Measurements from ENCODE around the gene CEACAM18.
A peak's percentile ranks its signal among the peaks of the same experiment; 100 is the strongest.

CEACAM18 gene

GRCh38 chr19:51462276-51462675 lies 16.1 kb upstream of the CEACAM18 start:
- ATAC-seq, result no peak

DNA sequence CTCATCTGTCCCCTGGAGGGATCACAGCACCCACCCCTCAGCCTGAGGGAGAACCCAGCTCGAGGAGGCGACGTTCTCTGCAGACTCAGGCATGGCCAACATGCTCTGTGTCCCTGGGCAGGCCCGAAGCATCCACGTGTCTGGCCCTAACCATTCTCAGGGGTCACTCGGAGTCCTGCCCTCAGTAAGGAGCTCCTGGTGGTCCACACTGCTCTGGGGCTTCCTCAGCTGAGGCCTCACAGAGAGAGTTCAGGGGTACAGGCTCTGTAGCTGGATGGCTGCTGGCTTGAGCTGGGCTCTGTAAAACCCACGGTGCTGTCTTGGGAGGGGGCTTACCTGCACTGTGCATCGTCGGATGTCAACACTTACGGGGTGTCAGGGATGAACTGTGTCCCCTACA lies 15.7 kb upstream of the CEACAM18 start:
- no peak for ATAC-seq

DNA sequence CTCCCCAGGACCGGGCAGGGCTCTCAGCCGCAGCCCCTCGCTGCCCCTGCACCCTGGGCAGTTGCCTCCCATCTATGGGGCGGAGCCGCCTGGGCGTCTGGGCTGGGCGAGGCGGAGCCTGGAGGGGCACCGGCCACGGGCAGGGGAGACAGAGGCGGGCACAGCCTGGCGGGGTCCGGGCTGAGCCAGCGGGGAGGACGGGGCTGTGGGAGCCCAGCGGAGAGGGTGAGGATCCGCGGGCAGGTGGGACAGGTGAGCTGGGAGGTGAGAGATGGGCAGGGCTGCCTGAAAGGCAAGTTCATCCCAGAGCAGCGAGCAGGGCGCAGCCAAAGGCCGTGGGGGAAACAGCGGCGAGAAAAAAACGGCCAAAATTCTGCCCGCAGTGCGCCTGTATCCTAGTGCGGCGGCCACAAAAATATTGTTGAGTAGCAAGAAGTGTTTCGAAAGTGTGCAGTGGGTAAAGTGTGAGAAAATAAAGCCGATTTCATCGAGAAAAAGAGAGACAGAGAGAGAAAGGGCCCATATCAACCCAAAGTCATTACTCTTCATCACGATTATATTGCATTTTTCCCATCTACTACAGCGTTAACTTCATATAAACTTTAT lies 14.3 kb upstream of the CEACAM18 start:
- ATAC-seq, result peak in 1 of 2 donors; percentile 46

DNA sequence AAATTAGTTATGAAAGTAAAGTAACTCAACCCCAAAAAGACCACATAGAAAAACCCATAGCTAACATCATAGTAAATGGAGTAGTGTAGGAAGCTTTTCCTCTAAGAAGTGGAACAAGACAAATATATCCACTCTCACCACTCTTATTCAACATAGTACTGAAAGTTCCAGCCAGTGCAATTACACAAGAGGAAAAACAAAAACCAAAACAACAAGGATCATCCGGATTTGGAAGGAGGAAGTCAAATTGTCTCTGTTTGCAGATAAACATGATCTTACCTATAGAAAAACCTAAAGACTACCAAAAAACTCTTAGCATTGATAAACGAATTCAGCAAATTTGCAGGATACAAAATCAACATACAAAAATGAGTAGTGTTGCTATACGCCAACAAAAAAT lies 11.6 kb upstream of the CEACAM18 start:
- no peak for ATAC-seq

- ATAC-seq, result no peak
Measured at GRCh38 chr19:51467864-51468544, 10.3 kb upstream of the CEACAM18 start.

- no peak for ATAC-seq
Measured at GRCh38 chr19:51468545-51468920, 9.8 kb upstream of the CEACAM18 start.

- ATAC-seq, result no peak
Measured at GRCh38 chr19:51469162-51469561, 9.2 kb upstream of the CEACAM18 start.

DNA sequence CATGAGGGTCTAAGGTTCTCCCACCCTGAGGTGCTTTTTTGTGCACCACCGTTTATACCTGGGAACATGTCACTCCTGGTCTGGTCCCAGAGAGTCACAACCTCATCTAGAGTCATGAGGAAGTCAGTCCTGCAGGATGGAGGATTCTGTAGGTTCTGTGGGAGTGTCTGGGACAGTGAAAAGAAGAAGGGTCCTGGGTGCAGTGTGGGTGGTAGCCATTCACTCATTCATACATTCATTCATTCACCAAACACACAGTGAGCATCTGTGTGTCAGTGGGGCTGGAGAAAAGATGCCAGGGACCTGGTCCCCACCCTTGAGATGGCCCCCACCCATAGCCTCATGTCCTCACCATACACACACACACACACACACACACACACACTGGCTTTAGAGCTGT lies 8.7 kb upstream of the CEACAM18 start:
- ATAC-seq, result no peak

DNA sequence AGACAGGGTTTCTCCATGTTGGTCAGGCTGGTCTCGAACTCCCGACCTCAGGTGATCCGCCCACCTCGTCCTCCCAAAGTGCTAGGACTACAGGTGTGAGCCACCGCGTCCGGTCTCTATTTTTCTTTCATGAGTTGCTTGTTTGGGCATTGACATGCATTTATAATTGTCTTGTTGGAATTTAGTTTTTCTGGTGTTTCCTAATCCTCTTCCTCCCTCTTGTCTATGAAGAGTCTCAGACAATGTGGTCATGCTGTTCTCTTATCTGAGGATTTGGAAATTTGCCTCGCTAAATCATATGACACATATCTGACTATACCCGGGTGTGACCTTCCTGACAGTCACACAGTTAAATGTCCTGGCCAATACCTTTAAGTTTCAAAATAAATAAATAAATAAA lies 7.4 kb upstream of the CEACAM18 start:
- no peak for ATAC-seq

DNA sequence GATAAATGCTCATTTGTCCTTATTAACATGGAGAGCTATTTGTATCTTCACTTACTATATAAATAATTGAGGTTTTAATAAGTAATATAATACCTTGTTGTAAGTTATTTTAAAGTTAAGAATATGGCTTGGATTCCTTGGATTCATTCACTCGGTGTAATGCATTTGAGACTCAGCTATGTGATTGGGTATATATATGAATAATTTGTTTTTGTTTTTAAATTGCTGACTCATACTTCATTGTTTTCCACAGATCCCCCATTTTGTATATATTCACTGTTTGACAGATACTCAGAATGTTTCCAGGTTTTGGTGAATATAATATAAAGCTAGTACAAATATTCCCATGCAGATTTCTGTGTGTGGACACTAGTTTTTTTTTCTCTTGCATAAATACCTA lies 6.8 kb upstream of the CEACAM18 start:
- ATAC-seq, result no peak

GRCh38 chr19:51472607-51473006 lies 5.7 kb upstream of the CEACAM18 start:
- no peak for ATAC-seq

DNA sequence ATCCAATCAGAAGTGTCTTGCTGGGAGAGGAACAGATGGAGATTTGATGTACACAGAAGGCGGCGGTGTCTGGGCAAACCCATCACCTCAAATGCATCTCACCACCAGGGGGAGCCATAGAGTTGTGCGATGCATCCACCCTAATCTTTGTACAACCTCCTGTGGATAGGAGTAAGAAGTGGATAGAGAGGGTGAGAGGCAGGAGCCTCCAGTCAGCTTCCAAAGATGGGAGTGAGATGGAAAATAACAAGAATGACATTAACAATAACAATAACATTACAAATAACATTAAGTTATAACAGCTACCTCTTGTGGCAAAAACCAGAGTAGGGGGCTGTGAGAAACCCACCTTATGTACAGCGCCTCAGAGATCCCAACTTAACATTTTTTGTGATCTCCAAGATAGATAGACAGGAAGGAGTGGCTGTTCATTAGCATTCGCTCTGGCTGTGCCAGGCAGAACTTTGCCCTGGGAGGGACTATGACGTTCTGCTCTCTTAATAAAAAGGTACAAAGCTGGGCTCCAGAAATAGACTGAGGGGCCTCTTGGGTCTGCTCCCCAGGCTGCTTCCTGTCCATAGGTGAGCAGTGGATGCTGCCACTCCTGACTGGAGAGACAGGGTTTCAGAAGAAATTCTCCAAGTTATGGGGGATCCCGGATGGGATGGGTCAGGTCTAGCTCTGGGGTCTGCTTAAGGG lies 5.2 kb upstream of the CEACAM18 start:
- peak; percentile 78 to 79 for ATAC-seq

GRCh38 chr19:51476164-51476563 lies 2.2 kb upstream of the CEACAM18 start:
- no peak for ATAC-seq

- no peak for ATAC-seq
Measured at GRCh38 chr19:51477344-51477743, 995 bp upstream of the CEACAM18 start.

- peak; percentile 56 to 87 for ATAC-seq
Measured at GRCh38 chr19:51479531-51480331, 1.4 kb downstream of the CEACAM18 start.

DNA sequence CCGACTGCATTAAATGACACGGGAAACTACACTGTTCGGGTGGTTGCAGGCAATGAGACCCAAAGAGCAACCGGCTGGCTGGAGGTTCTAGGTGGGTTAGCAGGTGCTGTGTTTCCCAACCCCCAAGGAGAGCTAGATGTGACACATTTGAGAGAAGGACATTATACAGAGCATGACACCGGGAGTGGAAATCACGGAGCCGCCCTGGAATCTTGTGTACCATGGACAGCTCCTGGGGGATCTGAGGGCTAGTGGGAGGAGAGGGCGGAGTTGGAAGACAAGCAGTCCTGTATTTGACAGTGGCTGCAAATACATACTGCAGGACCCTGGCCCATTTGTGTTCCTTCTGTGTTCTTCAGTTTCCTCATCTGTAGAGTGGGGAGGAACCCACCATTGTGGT lies 2.3 kb downstream of the CEACAM18 start:
- no peak for ATAC-seq

DNA sequence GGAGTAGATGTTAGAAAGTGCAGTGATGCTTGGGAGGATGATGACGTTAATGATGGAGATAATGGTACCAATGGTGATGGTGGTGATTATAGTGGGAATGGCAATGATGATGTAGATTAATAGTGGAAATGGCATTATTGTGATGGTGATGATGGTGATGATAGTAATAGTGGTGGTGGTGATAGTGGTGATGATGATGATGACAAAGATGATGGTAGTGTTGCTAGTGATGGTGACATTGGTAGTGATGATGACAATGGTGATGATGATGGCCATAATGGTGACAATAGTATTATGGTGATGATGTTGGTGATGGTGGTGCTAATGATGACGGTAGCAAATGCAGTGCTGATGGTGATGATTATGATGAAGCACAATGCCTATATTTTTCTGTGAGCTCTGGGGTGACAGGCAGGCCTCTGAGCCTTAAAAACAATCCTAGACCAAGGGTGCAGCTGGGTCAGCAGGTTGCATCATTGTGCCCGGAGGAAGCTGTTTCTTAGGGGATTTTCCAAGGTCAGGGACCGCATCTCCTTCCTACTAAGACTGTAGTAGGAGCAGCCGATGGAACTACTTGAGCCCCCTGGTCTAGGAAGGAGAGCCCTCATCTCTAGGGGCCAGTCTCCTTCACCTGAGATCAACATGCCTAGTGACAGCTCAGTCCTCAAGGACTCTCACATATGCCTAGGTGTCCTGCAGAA lies 7.8 kb downstream of the CEACAM18 start:
- ATAC-seq, result no peak

- no peak for ATAC-seq
Measured at GRCh38 chr19:51488491-51488890, 10.2 kb downstream of the CEACAM18 start.

DNA sequence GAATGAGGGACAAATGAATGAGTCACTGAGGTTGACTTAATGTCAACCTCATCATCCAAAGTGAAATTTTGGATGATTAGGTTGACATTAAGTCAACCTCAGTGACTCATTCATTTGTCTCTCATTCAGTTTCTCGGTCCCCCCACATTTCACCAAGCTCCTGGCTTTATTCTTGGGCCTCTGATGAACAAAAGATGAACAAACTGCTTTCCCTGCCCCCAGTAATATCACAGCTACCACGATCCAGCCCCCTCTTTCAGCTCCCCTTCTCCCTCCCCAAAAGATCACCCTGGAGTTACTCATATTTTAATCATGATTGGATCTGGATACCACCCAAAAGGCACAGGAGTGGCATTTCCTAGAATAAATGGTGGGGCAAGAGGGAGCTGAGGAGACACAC lies 10.8 kb downstream of the CEACAM18 start:
- ATAC-seq, result peak; percentile 75 to 87

DNA sequence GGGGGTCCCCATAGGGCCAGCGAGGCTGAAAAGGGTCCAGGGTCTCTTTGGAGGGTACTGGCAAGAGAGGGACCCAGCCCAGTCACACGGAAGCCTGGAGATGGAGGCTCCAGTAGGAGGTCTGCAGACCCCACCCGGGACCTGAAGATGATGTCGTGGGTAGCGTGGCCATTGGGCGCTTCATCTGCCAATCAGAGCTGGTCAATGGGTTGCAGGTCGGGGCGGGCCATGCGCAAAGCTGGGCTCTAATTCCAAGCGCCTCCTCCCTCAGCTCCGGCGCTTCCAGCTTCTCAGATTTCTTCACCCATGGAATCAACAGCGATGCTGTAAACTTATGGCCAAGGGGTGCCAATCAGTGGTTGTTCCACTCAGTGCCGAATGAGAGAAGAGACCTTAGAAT lies 12.3 kb downstream of the CEACAM18 start:
- no peak for ATAC-seq

GRCh38 chr19:51491586-51491985 lies 13.2 kb downstream of the CEACAM18 start:
- no peak for ATAC-seq

GRCh38 chr19:51493776-51494175 lies 15.4 kb downstream of the CEACAM18 start:
- ATAC-seq, result no peak

- no peak for ATAC-seq
Measured at GRCh38 chr19:51497666-51498065, 19.3 kb downstream of the CEACAM18 start.

Measured in activated CD4-positive, CD25-positive, alpha-beta regulatory T cell treated with anti-CD3 and anti-CD28 coated beads, Interleukin-2, amount 50 U/mL, for 24 hours (primary cell).